SK-N-SH (cell line): ENCODE measurements around the gene JAKMIP1. TPM values are rescaled to one million over a fixed set of nuclear protein-coding genes. Genes with fewer than 3 reads are reported as not detected.

Source experiments
- CTCF ChIA-PET: fragments of 300-600, 350-600 bp; formaldehyde crosslinking; extraction: SDS; loops from one replicate; lab custom pipeline; 2021; lab: Yijun Ruan, JAX
- POLR2A ChIA-PET: fragments of 350-600 bp; sonication (Branson Sonifier 250); formaldehyde crosslinking; extraction: SDS; loops from one replicate; lab custom pipeline; 2020; ENCODE audit warnings: antibody characterized with exemption, inconsistent platforms; lab: Yijun Ruan, JAX
- DNase-seq: peaks from one replicate; pipeline ENCODE4 v3.0.0; 2012
- H2AFZ ChIP-seq: fragments of 200-600 bp; sonication (generic); 2 replicates; pipeline ENCODE4 v1.8.1; 2016; ENCODE audit warnings: antibody characterized with exemption, mild to moderate bottlenecking, low read depth
- H3F3A ChIP-seq: fragments of 200-600 bp; sonication (generic); replicated peaks from 2 replicates; pipeline ENCODE3; 2016; ENCODE audit warnings: antibody characterized with exemption, mild to moderate bottlenecking; ENCODE audit not compliant: insufficient read depth
- H3K27ac ChIP-seq, 2 experiments: fragments of 200-500 bp in 1 of 2; fragments of 200-600 bp in 1 of 2; sonication (Bioruptor generic) in 1 of 2; sonication (generic), shearing (Covaris generic) in 1 of 2; 2 replicates each; pipeline versions ENCODE4 v1.5.1 to v1.6.1; 2014 to 2016; ENCODE audit warnings: low read depth in 2 of 2, inconsistent platforms in 1 of 2, low read length in 1 of 2, mild to moderate bottlenecking in 1 of 2, mixed read lengths in 1 of 2
- H3K27me3 ChIP-seq: fragments of 200-600 bp; sonication (generic), shearing (Covaris generic); 2 replicates; pipeline ENCODE4 v1.6.1; 2016; ENCODE audit warnings: mixed run types; ENCODE audit not compliant: insufficient read depth
- H3K36me3 ChIP-seq, 2 experiments: fragments of 200-500 bp in 1 of 2; fragments of 200-600 bp in 1 of 2; sonication (Bioruptor generic) in 1 of 2; sonication (generic) in 1 of 2; replicated peaks in 1 of 2; 2 replicates each; pipeline versions ENCODE3 to v1.5.1; 2014 to 2016; ENCODE audit warnings: low read length in 1 of 2, mild to moderate bottlenecking in 1 of 2; ENCODE audit not compliant: insufficient read depth in 2 of 2, control insufficient read depth in 1 of 2
- H3K4me1 ChIP-seq, 2 experiments: fragments of 200-500 bp in 1 of 2; fragments of 200-600 bp in 1 of 2; sonication (Bioruptor generic) in 1 of 2; sonication (generic), shearing (Covaris generic) in 1 of 2; 2 replicates each; pipeline versions ENCODE4 v1.5.1 to v1.6.1; 2014 to 2016; ENCODE audit warnings: low read depth in 1 of 2, low read length in 1 of 2, mixed run types in 1 of 2; ENCODE audit not compliant: insufficient read depth in 2 of 2, control insufficient read depth in 1 of 2
- H3K4me2 ChIP-seq: fragments of 200-600 bp; sonication (generic), shearing (Covaris generic); 2 replicates; pipeline ENCODE4 v1.6.1; 2017; ENCODE audit warnings: mixed run types
- H3K4me3 ChIP-seq, 2 experiments: fragments of 200-500 bp in 1 of 2; fragments of 200-600 bp in 1 of 2; sonication (Bioruptor generic) in 1 of 2; sonication (generic), shearing (Covaris generic) in 1 of 2; 2 replicates each; pipeline versions ENCODE4 v1.5.1 to v1.8.1; 2014 to 2016; ENCODE audit warnings: low read depth in 2 of 2, inconsistent platforms in 1 of 2, low read length in 1 of 2, mild to moderate bottlenecking in 1 of 2, mixed read lengths in 1 of 2, moderate library complexity in 1 of 2
- H3K79me2 ChIP-seq: fragments of 200-600 bp; sonication (generic); 2 replicates; pipeline ENCODE4 v1.8.1; 2017; ENCODE audit warnings: mild to moderate bottlenecking; ENCODE audit not compliant: insufficient read depth
- H3K9ac ChIP-seq: fragments of 200-600 bp; sonication (generic); 2 replicates; pipeline ENCODE4 v1.6.1; 2017; ENCODE audit warnings: mixed run types
- H3K9me2 ChIP-seq: fragments of 200-600 bp; sonication (generic); 2 replicates; pipeline ENCODE4 v1.6.1; 2017; ENCODE audit warnings: mixed run types
- H3K9me3 ChIP-seq: fragments of 200-600 bp; sonication (generic); 2 replicates; pipeline ENCODE4 v1.6.1; 2017; ENCODE audit warnings: mixed run types, mild to moderate bottlenecking, moderate library complexity
- H4K20me1 ChIP-seq: fragments of 200-600 bp; sonication (generic); 2 replicates; pipeline ENCODE4 v1.6.1; 2017; ENCODE audit warnings: mild to moderate bottlenecking, mixed run types; ENCODE audit not compliant: insufficient read depth
- CHD2 ChIP-seq: fragments of 150-350 bp; IDR thresholded peaks from 2 replicates; pipeline ENCODE4 v1.6.1; 2018; ENCODE audit warnings: low read length; ENCODE audit not compliant: partially characterized antibody
- GABPA ChIP-seq: IDR thresholded peaks from 2 replicates; pipeline ENCODE4 v1.4.0; 2012; ENCODE audit warnings: low read depth, mild to moderate bottlenecking
- GATA2 ChIP-seq: sonication (generic); formaldehyde crosslinking; IDR thresholded peaks from 2 replicates; pipeline ENCODE4 v1.5.0; 2020; ENCODE audit warnings: mild to moderate bottlenecking, missing genetic modification reagents
- POLR2AphosphoS5 ChIP-seq: IDR thresholded peaks from 2 replicates; pipeline ENCODE4 v1.6.1; 2012; ENCODE audit warnings: low read depth, low read length
- RAD21 ChIP-seq: IDR thresholded peaks from 2 replicates; pipeline ENCODE4 v1.6.1; 2012; ENCODE audit warnings: mild to moderate bottlenecking, low read length
- RXRA ChIP-seq: IDR thresholded peaks from 2 replicates; pipeline ENCODE4 v1.4.0; 2012; ENCODE audit warnings: low read depth, mild to moderate bottlenecking, borderline replicate concordance
- SIN3A ChIP-seq: IDR thresholded peaks from 2 replicates; pipeline ENCODE4 v1.6.1; 2012; ENCODE audit warnings: low read depth, mild to moderate bottlenecking, low read length, moderate library complexity, borderline replicate concordance
- TAF1 ChIP-seq: IDR thresholded peaks from 2 replicates; pipeline ENCODE4 v1.6.1; 2012; ENCODE audit warnings: low read depth, mild to moderate bottlenecking, low read length, moderate library complexity, borderline replicate concordance
- TCF12 ChIP-seq: IDR thresholded peaks from 2 replicates; pipeline ENCODE4 v1.4.0; 2012
- USF1 ChIP-seq: IDR thresholded peaks from 2 replicates; pipeline ENCODE4 v1.4.0; 2012; ENCODE audit warnings: low read depth, borderline replicate concordance
- YY1 ChIP-seq: IDR thresholded peaks from 2 replicates; pipeline ENCODE4 v1.4.0; 2012; ENCODE audit warnings: low read depth, mild to moderate bottlenecking
- WGBS: methylation state at CpG from one replicate; pipeline ENCODE4 v1.1.6; 2017; ENCODE audit warnings: low lambda C conversion rate; 5-methylcytosine and 5-hydroxymethylcytosine counted together
- polyA plus RNA-seq, 3 experiments: library from polyadenylated mRNA; depleted of rRNA; stranded (reverse); fragments of >200 nt; gene quantifications; 2 replicates each; pipeline ENCODE4 v1.2.3, GENCODE V29; 2012
- TF ChIP-seq, protein P1 (sequence below): IDR thresholded peaks from 2 replicates; pipeline ENCODE4 v1.4.0; 2012; ENCODE audit warnings: low read depth, borderline replicate concordance
- TF ChIP-seq, protein P2 (sequence below): IDR thresholded peaks from 2 replicates; pipeline ENCODE4; 2012
- TF ChIP-seq, protein P3 (sequence below): IDR thresholded peaks from 2 replicates; pipeline ENCODE4 v1.6.1; 2012; ENCODE audit warnings: mild to moderate bottlenecking, low read depth, low read length, moderate library complexity

The JAKMIP1 gene
- polyA plus RNA-seq, 1 of the 3 experiments (the other 2 are of a cell fraction) = 0.54 TPM

DNA sequence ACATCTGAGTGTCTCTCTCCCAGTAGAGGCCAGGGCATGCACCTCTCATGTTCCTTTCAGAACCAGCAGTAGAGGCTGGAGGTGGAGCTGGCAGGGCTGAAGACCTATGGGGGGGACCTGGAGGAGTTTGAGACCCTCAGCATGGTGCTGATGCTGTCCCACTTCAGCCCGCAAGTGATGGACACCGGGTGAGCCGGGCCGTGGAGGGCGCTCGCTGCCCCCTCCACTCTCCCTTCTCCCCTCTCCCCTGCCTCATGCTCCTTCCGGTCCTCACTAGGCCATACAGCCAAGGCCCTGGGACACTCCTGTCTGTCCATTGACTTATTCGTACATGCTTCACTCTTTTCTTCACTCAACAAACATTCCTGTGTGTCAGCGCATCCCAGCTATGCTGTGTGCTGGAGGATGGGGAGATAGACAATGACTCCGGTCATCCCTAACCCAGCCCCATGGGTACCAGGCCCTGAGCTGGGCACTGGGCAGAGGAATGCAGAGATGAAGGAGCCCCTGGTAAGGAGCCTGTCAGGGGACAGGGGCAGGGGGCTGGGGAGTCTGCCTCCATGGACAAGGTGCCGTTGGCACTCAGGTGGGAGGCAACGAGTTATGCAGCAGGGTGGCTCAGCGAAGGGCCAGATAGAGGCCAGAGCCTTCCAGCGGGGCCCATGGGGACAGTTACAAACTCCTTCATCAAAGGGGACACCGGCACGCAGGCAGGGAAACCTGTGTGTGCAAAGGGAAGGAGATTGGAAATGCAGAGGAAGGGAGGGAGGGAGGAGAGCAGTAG lies 40.9 kb upstream of the JAKMIP1 start:
- CTCF ChIA-PET = interaction anchor here (4.1 kb wide), 1 partner anchor 8 kb away, joined by 37 read pairs; no protein-coding TSS in a partner anchor
- Histone ChIP-seq H4K20me1 (no peaks in the 10 kb centered on the region), H3K27ac (no peak overlapping the region), H3K4me3 (no peak overlapping the region), H3F3A (no peaks in the 10 kb centered on the region), H3K9me3 (no peaks in the 10 kb centered on the region), H3K79me2 (no peaks in the 10 kb centered on the region), H2AFZ (no peak overlapping the region), H3K27me3 (no peaks in the 10 kb centered on the region), H3K4me2 (no peak overlapping the region), H3K9ac (no peak overlapping the region), H3K9me2 (no peaks in the 10 kb centered on the region), H3K36me3 (no peaks in the 10 kb centered on the region), H3K4me1 (peaks cover 0 to 12% of the 10 kb centered on the region in 2 experiments; a peak in 1 of 4 replicates)
- POLR2A ChIA-PET = no interaction called here
- 71% methylated on average over 16 of the region's 16 CpGs for WGBS
- no peak for TF ChIP-seq RXRA
- TF ChIP-seq YY1 = no peak
- TF ChIP-seq, protein P1, sequence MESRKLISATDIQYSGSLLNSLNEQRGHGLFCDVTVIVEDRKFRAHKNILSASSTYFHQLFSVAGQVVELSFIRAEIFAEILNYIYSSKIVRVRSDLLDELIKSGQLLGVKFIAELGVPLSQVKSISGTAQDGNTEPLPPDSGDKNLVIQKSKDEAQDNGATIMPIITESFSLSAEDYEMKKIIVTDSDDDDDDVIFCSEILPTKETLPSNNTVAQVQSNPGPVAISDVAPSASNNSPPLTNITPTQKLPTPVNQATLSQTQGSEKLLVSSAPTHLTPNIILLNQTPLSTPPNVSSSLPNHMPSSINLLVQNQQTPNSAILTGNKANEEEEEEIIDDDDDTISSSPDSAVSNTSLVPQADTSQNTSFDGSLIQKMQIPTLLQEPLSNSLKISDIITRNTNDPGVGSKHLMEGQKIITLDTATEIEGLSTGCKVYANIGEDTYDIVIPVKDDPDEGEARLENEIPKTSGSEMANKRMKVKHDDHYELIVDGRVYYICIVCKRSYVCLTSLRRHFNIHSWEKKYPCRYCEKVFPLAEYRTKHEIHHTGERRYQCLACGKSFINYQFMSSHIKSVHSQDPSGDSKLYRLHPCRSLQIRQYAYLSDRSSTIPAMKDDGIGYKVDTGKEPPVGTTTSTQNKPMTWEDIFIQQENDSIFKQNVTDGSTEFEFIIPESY = no peak
- no peak for TF ChIP-seq POLR2AphosphoS5
- TF ChIP-seq, protein P2, sequence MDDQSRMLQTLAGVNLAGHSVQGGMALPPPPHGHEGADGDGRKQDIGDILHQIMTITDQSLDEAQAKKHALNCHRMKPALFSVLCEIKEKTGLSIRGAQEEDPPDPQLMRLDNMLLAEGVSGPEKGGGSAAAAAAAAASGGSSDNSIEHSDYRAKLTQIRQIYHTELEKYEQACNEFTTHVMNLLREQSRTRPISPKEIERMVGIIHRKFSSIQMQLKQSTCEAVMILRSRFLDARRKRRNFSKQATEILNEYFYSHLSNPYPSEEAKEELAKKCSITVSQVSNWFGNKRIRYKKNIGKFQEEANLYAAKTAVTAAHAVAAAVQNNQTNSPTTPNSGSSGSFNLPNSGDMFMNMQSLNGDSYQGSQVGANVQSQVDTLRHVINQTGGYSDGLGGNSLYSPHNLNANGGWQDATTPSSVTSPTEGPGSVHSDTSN = no peak
- no peak for TF ChIP-seq GATA2 (CRISPR knock-in tag)
- DNase-seq = no peak

DNA sequence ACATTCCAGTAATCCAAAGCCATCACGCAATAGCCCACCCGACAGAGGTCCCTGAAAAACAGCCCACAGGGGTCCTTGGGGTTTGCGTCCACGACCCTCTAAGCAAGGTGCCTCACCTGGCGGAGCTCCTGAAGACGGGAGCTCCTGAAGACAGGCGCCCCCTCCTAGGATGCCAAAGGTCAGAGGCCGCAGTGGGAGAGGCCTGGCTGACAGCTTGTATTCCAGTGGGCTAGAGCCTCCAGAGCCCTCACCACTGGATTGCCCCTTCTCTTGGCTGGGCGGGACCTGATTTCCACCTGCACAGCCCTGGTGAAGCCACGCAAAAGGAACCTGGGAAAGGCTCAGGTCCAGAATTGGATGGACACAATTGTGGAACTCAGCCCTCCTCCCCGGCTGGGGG lies 39.6 kb upstream of the JAKMIP1 start:
- no peak overlapping the region for H2AFZ ChIP-seq
- CTCF ChIA-PET = interaction anchor here (2.2 to 4.1 kb wide), 2 partner anchors 10 to 87 kb away, joined by 9 to 37 read pairs; no protein-coding TSS in a partner anchor
- WGBS = 65% methylated on average over 8 of the region's 11 CpGs
- H3K9me3 ChIP-seq = no peaks in the 10 kb centered on the region
- H3K4me1 ChIP-seq = no peaks in the 10 kb centered on the region; a peak in 1 of 4 replicates
- no peaks in the 10 kb centered on the region for H3K27me3 ChIP-seq
- TF ChIP-seq GABPA (no peak), RXRA (no peak), CHD2 (no peak), RAD21 (no peak), SIN3A (no peak), POLR2AphosphoS5 (no peak), USF1 (no peak), TCF12 (no peak), TAF1 (no peak)
- TF ChIP-seq, protein P1 = no peak
- TF ChIP-seq, protein P3, sequence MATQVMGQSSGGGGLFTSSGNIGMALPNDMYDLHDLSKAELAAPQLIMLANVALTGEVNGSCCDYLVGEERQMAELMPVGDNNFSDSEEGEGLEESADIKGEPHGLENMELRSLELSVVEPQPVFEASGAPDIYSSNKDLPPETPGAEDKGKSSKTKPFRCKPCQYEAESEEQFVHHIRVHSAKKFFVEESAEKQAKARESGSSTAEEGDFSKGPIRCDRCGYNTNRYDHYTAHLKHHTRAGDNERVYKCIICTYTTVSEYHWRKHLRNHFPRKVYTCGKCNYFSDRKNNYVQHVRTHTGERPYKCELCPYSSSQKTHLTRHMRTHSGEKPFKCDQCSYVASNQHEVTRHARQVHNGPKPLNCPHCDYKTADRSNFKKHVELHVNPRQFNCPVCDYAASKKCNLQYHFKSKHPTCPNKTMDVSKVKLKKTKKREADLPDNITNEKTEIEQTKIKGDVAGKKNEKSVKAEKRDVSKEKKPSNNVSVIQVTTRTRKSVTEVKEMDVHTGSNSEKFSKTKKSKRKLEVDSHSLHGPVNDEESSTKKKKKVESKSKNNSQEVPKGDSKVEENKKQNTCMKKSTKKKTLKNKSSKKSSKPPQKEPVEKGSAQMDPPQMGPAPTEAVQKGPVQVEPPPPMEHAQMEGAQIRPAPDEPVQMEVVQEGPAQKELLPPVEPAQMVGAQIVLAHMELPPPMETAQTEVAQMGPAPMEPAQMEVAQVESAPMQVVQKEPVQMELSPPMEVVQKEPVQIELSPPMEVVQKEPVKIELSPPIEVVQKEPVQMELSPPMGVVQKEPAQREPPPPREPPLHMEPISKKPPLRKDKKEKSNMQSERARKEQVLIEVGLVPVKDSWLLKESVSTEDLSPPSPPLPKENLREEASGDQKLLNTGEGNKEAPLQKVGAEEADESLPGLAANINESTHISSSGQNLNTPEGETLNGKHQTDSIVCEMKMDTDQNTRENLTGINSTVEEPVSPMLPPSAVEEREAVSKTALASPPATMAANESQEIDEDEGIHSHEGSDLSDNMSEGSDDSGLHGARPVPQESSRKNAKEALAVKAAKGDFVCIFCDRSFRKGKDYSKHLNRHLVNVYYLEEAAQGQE = no peak
- TF ChIP-seq, all 33 proteins: peak for 0
- no peaks in the 10 kb centered on the region for H4K20me1 ChIP-seq
- no peak for DNase-seq
- H3F3A ChIP-seq = no peaks in the 10 kb centered on the region
- POLR2A ChIA-PET = interaction anchor here (0.6 kb wide), 1 partner anchor 69 kb away, joined by 4 read pairs; no protein-coding TSS in a partner anchor
- H3K79me2 ChIP-seq = no peaks in the 10 kb centered on the region
- H3K36me3 ChIP-seq = no peaks in the 10 kb centered on the region
- H3K4me2 ChIP-seq = no peak overlapping the region
- no peak overlapping the region for H3K4me3 ChIP-seq
- no peaks in the 10 kb centered on the region for H3K9me2 ChIP-seq
- H3K9ac ChIP-seq = no peak overlapping the region
- H3K27ac ChIP-seq = no peak overlapping the region
